Measurements from ENCODE around the gene KLF15. TPM values are rescaled to one million over a fixed set of nuclear protein-coding genes. Genes with fewer than 3 reads are reported as not detected.

Gene KLF15
- total RNA-seq, result 4.3 and 10.7 TPM in 2 replicates

GRCh38 chr3:126357295-126358037 lies at the start of gene KLF15:
TSS of gene KLF15 (minus strand) at chr3:126357408. CDS start at chr3:126352922, 4,486 bp downstream.

DNA sequence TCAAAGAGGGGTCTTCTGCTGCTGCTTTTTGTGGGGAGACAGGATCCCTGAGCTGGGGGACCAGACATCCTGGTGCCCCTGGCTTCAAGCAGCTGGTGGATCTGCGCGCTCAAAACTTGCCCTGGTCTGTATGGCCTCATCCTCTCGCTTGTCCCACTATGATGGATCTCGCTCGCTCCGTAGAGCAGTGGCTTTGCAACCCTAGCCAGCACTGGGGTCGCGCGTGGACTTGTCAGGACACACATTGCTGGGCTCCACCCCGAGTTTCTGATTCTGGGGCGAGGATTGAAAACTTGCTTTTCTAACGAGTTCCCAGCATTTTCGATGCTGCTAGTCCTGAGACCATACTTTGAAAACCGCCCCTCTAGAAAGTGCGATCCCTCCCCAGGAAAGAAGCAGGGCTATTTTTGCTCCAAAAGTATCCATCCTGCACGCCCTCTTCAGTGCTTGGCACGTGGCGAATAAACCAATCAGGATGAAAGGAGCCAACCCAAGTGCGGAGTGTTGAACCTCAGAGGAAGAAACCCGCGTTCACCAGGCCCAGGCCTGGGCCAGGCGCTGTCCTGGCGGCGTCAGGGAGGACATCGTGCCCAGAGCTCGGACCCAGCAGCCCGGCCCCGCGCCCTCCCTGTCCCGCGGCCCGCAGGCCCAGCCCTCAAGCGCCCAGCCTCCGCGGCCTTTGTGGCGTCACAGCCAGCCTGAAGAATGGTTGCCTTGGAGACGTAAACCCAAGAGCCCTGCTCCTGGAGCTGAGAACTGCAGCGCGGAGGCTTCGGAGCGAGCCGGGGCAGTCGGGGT lies 37.2 kb upstream of the KLF15 start, which contains the start of gene CFAP100:
Gene CFAP100, plus strand, starts transcription at position 731 of the 798 bp plus-strand sequence. CDS start 1,092 bp downstream, outside the sequence.

Other genes starting within 250 kb of the KLF15 start
- 0.09 TPM in 1 of 2 replicates, not detected in the other for gene ALDH1L1, start 176.8 kb downstream of the KLF15 start, total RNA-seq
- gene CFAP100, start 37.5 kb upstream of the KLF15 start, total RNA-seq, result not detected in 2 replicates
- 14.3 and 14.5 TPM in 2 replicates for gene ZXDC, start 118.5 kb upstream of the KLF15 start, total RNA-seq
- under 0.01 TPM in 1 of 2 replicates, not detected in the other for gene UROC1, start 160.4 kb upstream of the KLF15 start, total RNA-seq
- gene CHST13, start 166.7 kb upstream of the KLF15 start, total RNA-seq, result not detected in 2 replicates
- gene C3orf22, start 201.5 kb upstream of the KLF15 start, total RNA-seq, result not detected in 2 replicates